H1 (cell line): Measurements from ENCODE around the gene TMEM212. TPM values are rescaled to one million over a fixed set of nuclear protein-coding genes. Genes with fewer than 3 reads are reported as not detected.

Experiments
- CTCF ChIA-PET: fragments of 300-600 bp; sonication (Branson Sonifier 250); formaldehyde crosslinking; loops from one replicate; lab custom pipeline; 2021; ENCODE audit not compliant: partially characterized antibody; lab: Charles Lee
- POLR2A ChIA-PET: fragments of 300-600 bp; sonication (Branson Sonifier 250); formaldehyde crosslinking; loops from one replicate; lab custom pipeline; 2021; ENCODE audit warnings: inconsistent platforms; ENCODE audit not compliant: partially characterized antibody; lab: Charles Lee
- DNase-seq, 2 experiments: peaks; one replicate each; pipeline versions ENCODE4 v3.0.0 to v3.0.0-alpha.2; 2010 to 2022; ENCODE audit warnings: low spot score in 2 of 2, low read depth in 1 of 2, mixed read lengths in 1 of 2
- FAIRE-seq: peaks from 2 replicates; lab custom pipeline; 2011; peaks lifted over from hg19 to GRCh38; lab: Jason Lieb, UNC
- H2AFZ ChIP-seq: 2 replicates; pipeline ENCODE4 v1.8.1; 2012; ENCODE audit warnings: low read length, inconsistent platforms
- H2AK5ac ChIP-seq: 2 replicates; pipeline ENCODE4 v1.6.1; 2013; ENCODE audit warnings: low read depth, low read length
- H2BK120ac ChIP-seq: replicated peaks from 2 replicates; pipeline ENCODE3; 2013; ENCODE audit warnings: low read depth, low read length, inconsistent platforms
- H2BK12ac ChIP-seq: 2 replicates; pipeline ENCODE4 v1.6.1; 2013; ENCODE audit warnings: low read depth, low read length
- H2BK15ac ChIP-seq: 2 replicates; pipeline ENCODE4 v1.6.1; 2013; ENCODE audit warnings: low read length
- H2BK20ac ChIP-seq: 2 replicates; pipeline ENCODE4 v1.6.1; 2013; ENCODE audit warnings: low read length
- H2BK5ac ChIP-seq: 2 replicates; pipeline ENCODE4 v1.6.1; 2013; ENCODE audit warnings: low read depth, low read length
- H3K14ac ChIP-seq: 2 replicates; pipeline ENCODE4 v1.6.1; 2013; ENCODE audit warnings: inconsistent platforms; ENCODE audit not compliant: insufficient read length
- H3K18ac ChIP-seq: 2 replicates; pipeline ENCODE4 v1.6.1; 2013; ENCODE audit warnings: low read length; ENCODE audit errors: extremely low read depth
- H3K23ac ChIP-seq: 2 replicates; pipeline ENCODE4 v1.6.1; 2013; ENCODE audit warnings: inconsistent platforms; ENCODE audit not compliant: insufficient read length
- H3K23me2 ChIP-seq: 2 replicates; pipeline ENCODE4 v1.6.1; 2013; ENCODE audit warnings: low read depth, low read length
- H3K27ac ChIP-seq: 2 replicates; pipeline ENCODE4 v1.6.1; 2011; ENCODE audit warnings: low read depth, low read length, inconsistent platforms
- H3K27me3 ChIP-seq, 4 experiments: replicated peaks in 1 of 4; 1 replicate in 1 of 4; 2 replicates in 3 of 4; pipeline versions ENCODE4 v1.6.1 to v1.8.1; 2011 to 2013; ENCODE audit warnings: low read length in 3 of 4, mild to moderate bottlenecking in 3 of 4, inconsistent platforms in 2 of 4, mixed read lengths in 2 of 4, moderate library complexity in 1 of 4; ENCODE audit not compliant: control insufficient read depth in 3 of 4, insufficient read depth in 3 of 4; ENCODE audit errors: extremely low read depth in 1 of 4
- H3K36me3 ChIP-seq, 4 experiments: 2 replicates each; pipeline versions ENCODE4 v1.6.1 to v1.8.1; 2011 to 2013; ENCODE audit warnings: mild to moderate bottlenecking in 4 of 4, low read length in 3 of 4, moderate library complexity in 2 of 4, control low read depth in 1 of 4, inconsistent platforms in 1 of 4; ENCODE audit not compliant: insufficient read depth in 4 of 4, control insufficient read depth in 2 of 4
- H3K4ac ChIP-seq: replicated peaks from 2 replicates; pipeline ENCODE3; 2013; ENCODE audit warnings: low read length, low read depth, mixed read lengths, inconsistent platforms; ENCODE audit not compliant: insufficient read length
- H3K4me1 ChIP-seq, 4 experiments: replicated peaks in 1 of 4; 1 replicate in 1 of 4; 2 replicates in 3 of 4; pipeline versions ENCODE4 v1.6.1 to v1.8.1; 2011 to 2013; ENCODE audit warnings: low read length in 3 of 4, inconsistent platforms in 2 of 4, mixed read lengths in 1 of 4; ENCODE audit not compliant: insufficient read depth in 4 of 4, control insufficient read depth in 3 of 4
- H3K4me2 ChIP-seq, 2 experiments: 2 replicates each; pipeline versions ENCODE4 v1.6.1 to v1.8.1; 2011 to 2013; ENCODE audit warnings: low read depth in 2 of 2, low read length in 2 of 2, control low read depth in 1 of 2, inconsistent platforms in 1 of 2, mild to moderate bottlenecking in 1 of 2; ENCODE audit not compliant: insufficient read depth in 1 of 2
- H3K4me3 ChIP-seq, 4 experiments: fragments of 200-600, 300-600 bp in 1 of 4; sonication (generic), shearing (Covaris generic), sonication (Bioruptor Twin) in 1 of 4; 2 replicates each; pipeline versions ENCODE4 v1.5.1 to v1.8.1; 2011 to 2016; ENCODE audit warnings: low read length in 4 of 4, low read depth in 3 of 4, control low read depth in 2 of 4, inconsistent platforms in 2 of 4, mild to moderate bottlenecking in 2 of 4, mixed read lengths in 1 of 4, moderate library complexity in 1 of 4; ENCODE audit not compliant: insufficient read depth in 2 of 4; ENCODE audit errors: extremely low read depth in 1 of 4
- H3K56ac ChIP-seq: replicated peaks from 2 replicates; pipeline ENCODE3; 2013; ENCODE audit warnings: low read depth, mild to moderate bottlenecking, mixed read lengths, low read length, inconsistent platforms; ENCODE audit not compliant: insufficient read length
- H3K79me1 ChIP-seq: 2 replicates; pipeline ENCODE4 v1.6.1; 2013; ENCODE audit warnings: low read depth, low read length, control low read depth
- H3K79me2 ChIP-seq, 2 experiments: 2 replicates each; pipeline versions ENCODE4 v1.6.1 to v1.8.1; 2012 to 2013; ENCODE audit warnings: low read length in 2 of 2, mild to moderate bottlenecking in 2 of 2, inconsistent platforms in 1 of 2; ENCODE audit not compliant: insufficient read depth in 2 of 2, control insufficient read depth in 1 of 2
- H3K9ac ChIP-seq, 4 experiments: replicated peaks in 1 of 4; 1 replicate in 1 of 4; 2 replicates in 3 of 4; pipeline versions ENCODE4 v1.6.1 to v1.8.1; 2011 to 2013; ENCODE audit warnings: low read depth in 3 of 4, low read length in 3 of 4, control low read depth in 2 of 4, mild to moderate bottlenecking in 2 of 4, moderate library complexity in 2 of 4, inconsistent platforms in 1 of 4; ENCODE audit errors: extremely low read depth in 1 of 4
- H3K9me3 ChIP-seq, 2 experiments: 2 replicates each; pipeline versions ENCODE4 v1.6.1 to v1.8.1; 2012 to 2013; ENCODE audit warnings: mild to moderate bottlenecking in 2 of 2, moderate library complexity in 2 of 2, control low read depth in 1 of 2, inconsistent platforms in 1 of 2, low read depth in 1 of 2, low read length in 1 of 2, mixed read lengths in 1 of 2; ENCODE audit not compliant: insufficient read depth in 2 of 2
- H4K20me1 ChIP-seq, 2 experiments: replicated peaks in 1 of 2; 2 replicates each; pipeline versions ENCODE3 to v1.8.1; 2011 to 2013; ENCODE audit warnings: inconsistent platforms in 2 of 2, low read length in 2 of 2, mild to moderate bottlenecking in 1 of 2; ENCODE audit not compliant: insufficient read depth in 2 of 2, control insufficient read depth in 1 of 2
- H4K5ac ChIP-seq: 2 replicates; pipeline ENCODE4 v1.6.1; 2013; ENCODE audit warnings: low read length, low read depth, mixed read lengths, inconsistent platforms; ENCODE audit not compliant: insufficient read length
- H4K8ac ChIP-seq: 2 replicates; pipeline ENCODE4 v1.8.0; 2013; ENCODE audit warnings: mild to moderate bottlenecking, moderate library complexity, low read length, inconsistent platforms; ENCODE audit not compliant: insufficient read depth; ENCODE audit errors: extremely low read depth
- H4K91ac ChIP-seq: replicated peaks from 2 replicates; pipeline ENCODE3; 2013; ENCODE audit warnings: low read length, mixed read lengths, inconsistent platforms; ENCODE audit not compliant: insufficient read length
- SP4 ChIP-seq: IDR thresholded peaks from 2 replicates; pipeline ENCODE4 v1.6.1; 2012; ENCODE audit warnings: low read length, inconsistent platforms
- TBP ChIP-seq: IDR thresholded peaks from 2 replicates; pipeline ENCODE4 v1.6.1; 2011; ENCODE audit warnings: low read depth, low read length, improper control_type of control experiment
- polyA plus RNA-seq, 7 experiments: library from polyadenylated mRNA; depleted of rRNA in 3 of 7; stranded (reverse) in 5 of 7; unstranded in 2 of 7; fragments of >200 nt in 5 of 7; fragments of 200-250 nt in 2 of 7; gene quantifications; 1 replicate in 5 of 7; 2 replicates in 1 of 7; 4 replicates in 1 of 7; pipeline versions ENCODE4 v1.2.1 to v1.2.3, GENCODE V29; 2011 to 2013; ENCODE audit warnings: missing spikeins in 2 of 7, mixed read lengths in 2 of 7
- total RNA-seq: library from RNA; stranded (reverse); fragmentation: NEBNext Ultra II Directional; extraction: Animal tissue kit (Norgen Biotek cat#: 25700); gene quantifications from 2 replicates; pipeline ENCODE4 v1.2.1, GENCODE V29; 2021

The TMEM212 gene
- total and polyA plus RNA-seq, 2 of the 8 experiments (the other 6 are each of a cell fraction or from before 2014, with no cell fraction given) = not detected

GRCh38 chr3:171892457-171892856 lies 49.3 kb downstream of the TMEM212 start:
- no peak overlapping the region for H3K56ac ChIP-seq
- POLR2A ChIA-PET = no interaction called here
- no peak overlapping the region for H2BK12ac ChIP-seq
- no peaks in the 10 kb centered on the region for H3K79me1 ChIP-seq
- no peak overlapping the region for H2AFZ ChIP-seq
- H3K27me3 ChIP-seq = peaks cover 0 to 1% (median 0%) of the 10 kb centered on the region in 4 experiments; a peak in 1 of 7 replicates
- FAIRE-seq (no peak), DNase-seq (no peak)
- no peak overlapping the region for H3K4ac ChIP-seq
- H3K14ac ChIP-seq = no peak overlapping the region
- H2BK20ac ChIP-seq = no peak overlapping the region
- H3K36me3 ChIP-seq = no peaks in the 10 kb centered on the region; a peak in 2 of 8 replicates
- no peak overlapping the region for H3K4me2 ChIP-seq
- no peak overlapping the region for H4K8ac ChIP-seq
- no peak overlapping the region for H4K5ac ChIP-seq
- no peak overlapping the region for H3K23ac ChIP-seq
- no peak overlapping the region for H2AK5ac ChIP-seq
- peaks cover 0 to 4% (median 0%) of the 10 kb centered on the region in 4 experiments; a peak in 2 of 7 replicates for H3K4me1 ChIP-seq
- CTCF ChIA-PET = no interaction called here
- H3K9ac ChIP-seq = no peak overlapping the region
- no peak overlapping the region for H2BK120ac ChIP-seq
- H4K91ac ChIP-seq = no peak overlapping the region
- TF ChIP-seq SP4 (no peak), TBP (no peak)
- no peak overlapping the region for H3K4me3 ChIP-seq
- H3K9me3 ChIP-seq = peaks cover 9% of the 10 kb centered on the region in 2 experiments; a peak in 3 of 4 replicates
- H2BK5ac ChIP-seq = no peak overlapping the region
- no peaks in the 10 kb centered on the region for H3K79me2 ChIP-seq
- H2BK15ac ChIP-seq = no peak overlapping the region
- no peak overlapping the region for H3K27ac ChIP-seq
- no peaks in the 10 kb centered on the region; the same call in 1 of the 2 replicates for H3K23me2 ChIP-seq
- H4K20me1 ChIP-seq = no peaks in the 10 kb centered on the region
- H3K18ac ChIP-seq = no peak overlapping the region
